DMS53 (cell line): Measurements from ENCODE around the gene PROB1.
"Not testable (repeated sequence)": the region's sequence is repeated elsewhere in the genome, so short reads cannot be mapped to it uniquely, and the experiment has no call there.

Experiments
- DNase-seq: peaks from one replicate; lab custom pipeline; 2025; lab: John Stamatoyannopoulos, UW

PROB1 gene

DNA sequence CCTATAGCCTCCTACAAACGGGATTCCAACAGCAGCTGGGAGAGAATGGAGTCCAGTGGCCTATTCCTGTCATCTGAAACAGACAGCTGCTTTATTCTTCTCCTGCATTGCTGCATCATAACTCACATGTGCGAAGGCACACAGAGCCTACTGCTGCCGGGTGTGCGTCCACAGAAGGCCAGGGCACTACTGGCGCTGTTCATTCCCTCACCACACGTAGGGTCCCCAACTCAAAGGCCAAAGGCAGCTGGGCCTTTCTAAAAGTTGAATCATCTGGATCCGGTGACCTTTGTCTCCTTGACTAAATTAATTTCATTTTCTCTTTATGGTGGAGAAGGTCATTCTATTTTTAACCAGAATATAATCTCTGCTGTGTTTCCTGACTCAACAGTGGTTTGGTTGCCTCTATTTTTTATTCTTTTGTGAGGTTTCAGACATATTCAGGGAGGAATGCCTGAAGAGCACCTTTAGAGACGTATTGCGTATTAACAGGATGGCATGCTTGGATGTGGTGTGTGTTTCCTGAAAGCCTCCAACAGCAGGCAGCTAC lies 19.8 kb upstream of the PROB1 start:
- no peak for DNase-seq

DNA sequence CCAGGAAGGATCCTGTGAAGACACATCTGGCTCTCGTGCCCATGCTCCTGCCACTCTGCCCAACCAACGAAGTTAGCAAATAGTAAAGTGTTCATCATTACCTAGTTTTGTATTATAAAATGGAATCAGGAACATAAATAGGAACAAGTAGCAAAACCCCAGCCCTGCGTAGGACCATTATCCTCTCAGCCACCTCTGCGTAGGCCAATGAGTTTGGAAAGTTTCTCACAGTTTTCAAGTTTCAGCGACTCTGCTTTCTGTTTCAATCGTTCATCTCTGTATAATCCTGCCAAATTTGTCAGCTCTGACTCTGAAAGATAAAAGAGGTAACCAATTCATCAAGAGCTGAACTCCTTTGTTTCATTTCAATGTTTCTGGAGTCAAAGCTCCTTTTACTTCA lies 19.1 kb upstream of the PROB1 start:
- DNase-seq = no peak

DNA sequence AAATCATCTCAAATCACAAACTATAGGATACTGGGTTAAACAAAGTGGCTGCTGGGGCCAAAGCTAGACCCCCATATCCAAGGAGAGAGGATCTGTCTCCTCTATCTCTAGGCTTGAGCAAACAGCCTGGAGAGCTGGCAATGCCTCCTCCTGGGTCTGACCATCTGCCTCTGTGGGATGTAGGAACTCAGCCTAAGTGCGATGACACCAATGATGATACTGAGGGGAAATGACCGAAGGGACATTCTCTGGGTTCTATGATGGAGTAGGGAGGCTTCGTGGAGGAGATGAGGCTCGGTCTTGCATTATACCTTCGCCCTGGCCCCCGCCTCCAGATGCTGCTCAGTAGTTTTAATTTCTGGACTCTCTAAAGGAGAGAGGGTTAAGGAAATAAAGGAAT lies 18.2 kb upstream of the PROB1 start:
- DNase-seq = no peak

DNA sequence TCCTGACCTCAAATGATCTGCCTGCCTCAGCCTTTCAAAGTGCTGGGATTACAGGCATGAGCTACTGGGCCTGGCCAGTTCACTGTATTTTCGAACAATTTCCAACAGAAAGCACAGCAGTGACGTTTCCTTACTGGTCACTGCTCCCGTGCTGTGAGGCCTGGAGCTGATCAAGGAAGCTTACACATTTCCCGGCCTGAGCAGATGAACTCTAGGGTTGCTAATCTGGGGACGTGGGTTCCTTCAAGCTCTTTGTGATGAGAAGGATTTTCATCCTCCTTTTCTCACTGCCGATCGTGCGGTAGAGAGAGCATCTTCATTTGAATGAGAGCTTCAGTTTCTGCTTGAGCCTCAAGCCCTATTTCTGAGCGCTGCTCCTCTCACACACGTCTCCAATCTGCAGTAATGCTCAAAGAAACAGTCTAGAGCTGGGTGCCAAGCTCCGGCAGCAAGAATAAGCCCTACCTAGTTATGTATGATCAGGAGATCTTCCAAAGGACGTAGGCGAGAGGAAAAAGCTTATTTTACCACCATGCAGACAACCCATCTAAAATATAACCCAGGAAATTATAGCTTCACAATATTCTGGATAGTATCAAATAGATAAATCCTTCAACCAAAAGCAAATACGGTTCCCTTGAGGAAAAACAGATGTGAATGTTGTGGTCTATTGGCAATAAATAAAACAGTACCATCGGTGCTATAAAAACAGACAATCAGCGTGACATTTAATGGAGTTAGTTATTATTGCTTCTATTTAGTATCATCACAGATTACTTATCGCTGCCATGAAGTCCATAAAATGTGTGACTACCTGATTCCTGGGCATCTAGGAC lies 16.3 kb upstream of the PROB1 start:
- DNase-seq = no peak

DNA sequence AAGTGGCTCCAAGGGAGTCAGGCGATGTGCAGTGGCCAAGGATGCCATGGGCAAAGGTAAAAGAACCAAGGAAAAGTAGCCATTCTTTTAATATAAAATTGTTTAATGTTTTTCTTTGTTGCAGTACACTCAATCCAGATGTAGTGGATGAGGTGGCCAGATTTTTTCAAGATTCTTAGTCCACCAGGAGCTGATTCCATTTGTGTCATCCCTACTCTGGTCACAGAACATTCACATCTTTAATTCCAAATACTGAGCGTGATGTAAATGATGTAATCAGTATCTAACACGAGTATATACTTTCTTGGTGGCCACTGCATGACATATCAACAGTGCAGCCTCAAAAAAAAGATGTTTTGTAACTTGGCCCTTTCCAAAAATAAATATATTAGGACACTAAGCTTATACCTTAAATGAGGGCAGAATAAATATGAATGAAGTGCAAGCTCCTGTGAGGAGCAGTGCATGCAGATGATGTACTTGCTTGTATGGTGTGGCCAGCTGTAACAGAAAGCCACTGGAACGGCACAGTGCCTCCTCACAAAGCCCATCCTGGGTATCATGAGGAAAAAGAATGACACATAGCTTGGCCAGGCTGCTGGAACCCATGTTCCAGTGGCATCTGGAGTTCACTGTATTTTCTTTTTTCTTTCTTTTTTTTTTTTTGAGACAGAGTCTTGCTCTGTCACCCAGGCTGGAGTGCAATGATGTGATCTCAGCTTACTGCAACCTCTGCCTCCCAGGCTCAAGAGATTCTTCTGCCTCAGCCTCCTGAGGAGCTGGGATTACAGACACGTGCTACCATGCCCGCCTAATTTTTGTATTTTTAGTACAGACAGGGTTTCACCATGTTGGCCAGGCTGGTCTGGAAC lies 15.5 kb upstream of the PROB1 start:
- no peak for DNase-seq

DNA sequence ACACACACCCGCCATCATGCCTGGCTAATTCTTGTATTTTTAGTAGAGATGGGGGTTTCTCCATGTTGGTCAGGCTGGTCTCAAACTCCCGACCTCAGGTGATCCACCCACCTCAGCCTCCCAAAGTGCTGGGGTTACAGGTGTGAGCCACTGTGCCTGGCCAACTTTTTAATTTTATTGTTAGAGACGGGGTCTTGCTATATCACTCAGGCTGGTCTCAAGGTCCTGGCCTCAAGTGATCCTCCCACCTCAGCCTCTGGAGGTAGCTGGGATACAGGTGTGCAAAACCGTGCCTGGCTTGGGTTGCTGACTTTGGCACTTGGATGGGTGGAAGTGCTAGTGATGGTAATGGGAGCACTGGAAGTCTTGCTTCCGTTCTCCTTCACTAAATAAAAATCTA lies 14.2 kb upstream of the PROB1 start:
- not testable (repeated sequence) for DNase-seq

DNA sequence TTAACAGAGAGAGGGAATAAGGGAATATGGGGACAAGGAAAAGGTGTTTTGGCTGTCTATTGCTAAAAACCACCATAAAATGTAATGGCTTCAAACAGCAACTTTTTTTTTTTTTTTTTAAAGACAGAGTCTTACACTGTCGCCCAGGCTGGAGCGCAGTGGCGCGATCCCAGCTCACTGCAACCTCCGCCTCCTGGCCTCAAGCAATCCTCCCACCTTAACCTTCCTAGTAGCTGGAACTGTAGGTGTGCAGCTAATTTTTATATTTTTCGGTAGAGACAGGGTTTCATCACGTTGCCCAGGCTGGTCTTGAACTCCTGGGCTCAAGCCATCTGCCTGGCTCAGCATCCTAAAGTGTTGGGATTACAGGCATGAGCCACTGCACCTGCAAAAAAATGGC lies 13.3 kb upstream of the PROB1 start:
- DNase-seq = no peak

DNA sequence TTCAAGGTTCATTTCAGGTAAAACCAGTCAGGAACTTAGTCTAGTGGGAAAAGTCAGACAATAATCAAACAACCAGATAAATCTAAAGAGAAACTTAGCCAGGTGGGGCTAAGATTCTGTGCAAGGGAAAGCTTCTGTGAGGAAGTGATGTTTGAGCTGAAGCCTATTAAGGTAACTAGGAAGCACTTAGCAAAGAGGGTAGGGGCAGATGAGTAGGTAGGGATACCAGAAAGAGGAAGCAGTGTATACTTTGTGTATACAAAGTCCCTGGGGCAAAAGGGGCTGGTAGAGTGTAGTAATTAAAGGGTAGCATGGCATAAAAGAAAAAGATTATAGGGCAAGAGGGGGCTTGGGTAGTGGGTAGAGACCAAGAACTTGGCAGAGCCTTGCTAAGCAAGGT lies 12.6 kb upstream of the PROB1 start:
- DNase-seq = no peak

DNA sequence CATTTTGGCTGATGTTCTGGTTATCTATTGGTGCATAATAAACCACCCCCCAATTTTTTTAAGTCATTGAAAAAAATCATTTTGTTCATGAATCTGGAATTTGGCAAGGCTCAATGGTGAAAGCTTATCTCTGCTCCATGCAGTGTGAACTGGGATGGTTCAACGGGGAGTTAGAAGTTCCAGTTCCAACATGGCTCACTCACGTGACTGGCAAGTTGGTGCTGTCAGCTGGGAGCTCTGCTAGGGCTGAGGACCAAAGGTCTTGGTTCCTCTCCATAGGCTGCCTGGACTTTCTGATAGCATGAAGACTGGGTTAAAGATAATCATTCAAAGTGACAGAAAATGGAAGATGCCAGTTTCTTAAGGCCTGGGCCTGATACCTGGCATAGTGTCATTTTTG lies 12.1 kb upstream of the PROB1 start:
- no peak for DNase-seq

DNA sequence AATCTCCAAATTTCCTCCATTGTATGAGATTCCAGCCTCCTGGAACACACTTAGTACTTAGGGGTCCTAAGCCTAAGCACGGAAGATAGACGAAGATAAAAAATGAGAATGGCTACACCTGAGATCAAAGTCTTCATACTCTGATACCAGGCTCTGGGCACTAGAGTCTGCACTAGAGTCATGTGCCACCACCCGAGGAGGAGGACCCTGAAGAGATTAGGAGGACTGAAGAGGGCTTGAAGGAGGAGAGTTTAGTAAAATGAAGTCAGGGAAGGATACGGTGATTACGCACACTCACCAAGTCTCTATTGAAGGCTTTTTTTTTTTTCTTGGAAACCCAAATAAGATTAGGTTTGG lies 9.6 kb upstream of the PROB1 start:
- peak; percentile 55 for DNase-seq

DNA sequence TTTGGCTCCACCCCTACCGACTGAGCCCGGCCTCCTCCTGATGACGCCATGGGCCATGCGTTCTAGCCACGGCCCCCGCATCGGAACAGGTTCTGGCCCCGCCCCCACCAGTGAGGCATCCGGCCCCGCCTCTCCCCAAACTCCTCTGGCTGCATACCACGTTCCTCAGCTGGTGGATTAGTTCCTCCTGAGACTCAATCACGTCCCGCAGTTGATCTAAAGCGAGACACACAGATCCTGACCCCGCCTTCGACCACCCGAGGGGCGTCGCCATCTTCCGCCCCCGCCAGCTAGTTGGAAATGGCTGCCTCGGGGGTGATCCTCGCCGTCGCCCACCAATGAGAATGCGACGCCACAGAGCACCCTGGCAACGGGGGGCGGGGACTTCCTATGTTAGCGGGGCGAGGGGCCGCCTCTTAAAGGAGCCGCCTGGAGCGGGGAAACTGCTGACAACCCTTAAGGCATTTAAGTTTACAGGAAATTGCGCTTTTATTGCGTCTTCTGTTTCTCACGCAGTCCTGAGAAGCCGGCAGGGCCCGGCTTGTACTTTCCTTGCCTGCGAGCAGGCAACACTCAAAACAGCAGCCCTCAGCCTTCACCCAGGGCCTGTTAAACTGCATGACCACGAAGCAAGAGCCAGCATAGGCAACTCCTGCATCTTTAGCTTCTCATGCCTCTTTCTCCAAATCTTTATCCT lies 9.0 kb upstream of the PROB1 start, which contains the start of gene SPATA24:
Gene SPATA24, minus strand, starts transcription at position 303 of the 697 bp plus-strand sequence. Its CDS starts 29 bp downstream, at position 274.
- DNase-seq = peak; percentile 98

DNA sequence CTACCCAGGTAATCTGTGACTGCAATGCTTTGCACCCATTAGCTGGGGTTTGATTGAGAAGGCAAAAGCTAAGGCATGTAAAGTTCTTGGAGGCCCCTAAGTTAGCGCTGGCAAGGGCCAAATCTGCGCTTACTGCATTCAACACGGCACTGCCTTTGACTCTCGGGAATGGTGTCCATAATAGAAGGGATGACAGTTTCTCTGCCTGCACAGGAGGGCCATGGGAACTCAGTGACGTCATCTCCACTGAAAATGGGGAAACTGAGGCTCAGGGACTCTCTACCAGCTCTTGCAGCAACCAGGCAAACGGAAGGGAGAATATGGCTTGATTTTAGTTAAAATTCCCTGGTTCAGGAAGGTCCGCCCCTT lies 8.5 kb upstream of the PROB1 start:
- DNase-seq = no peak

DNA sequence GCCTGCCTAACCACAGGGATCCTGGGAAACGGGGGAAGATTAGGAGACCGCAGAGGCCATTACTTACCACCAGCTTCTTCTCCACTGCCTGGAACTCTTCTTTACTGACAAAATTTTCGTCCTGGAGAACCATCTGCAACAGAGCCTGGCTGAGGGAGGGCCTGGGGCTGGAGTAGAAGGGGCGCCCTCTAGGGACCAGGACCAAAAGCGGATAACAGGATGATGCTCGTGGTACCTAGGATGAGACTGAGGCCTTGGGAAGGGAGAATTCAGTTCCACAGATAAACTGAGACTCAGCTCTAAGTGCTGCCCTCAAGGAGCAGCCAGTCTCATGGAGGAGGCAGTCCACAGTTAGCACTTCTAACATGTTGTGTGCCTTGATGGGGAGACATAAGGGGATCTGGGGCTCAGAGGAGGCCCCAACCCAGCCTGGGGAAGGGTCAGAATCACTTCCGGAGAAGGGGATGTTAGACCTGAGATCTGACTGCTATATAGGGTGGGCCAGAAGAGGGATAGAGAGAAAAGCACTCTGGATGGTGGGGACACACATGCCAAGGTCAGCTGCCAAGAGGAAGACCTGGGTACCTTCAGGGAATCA lies 7.8 kb upstream of the PROB1 start:
- peak; percentile 60 for DNase-seq

DNA sequence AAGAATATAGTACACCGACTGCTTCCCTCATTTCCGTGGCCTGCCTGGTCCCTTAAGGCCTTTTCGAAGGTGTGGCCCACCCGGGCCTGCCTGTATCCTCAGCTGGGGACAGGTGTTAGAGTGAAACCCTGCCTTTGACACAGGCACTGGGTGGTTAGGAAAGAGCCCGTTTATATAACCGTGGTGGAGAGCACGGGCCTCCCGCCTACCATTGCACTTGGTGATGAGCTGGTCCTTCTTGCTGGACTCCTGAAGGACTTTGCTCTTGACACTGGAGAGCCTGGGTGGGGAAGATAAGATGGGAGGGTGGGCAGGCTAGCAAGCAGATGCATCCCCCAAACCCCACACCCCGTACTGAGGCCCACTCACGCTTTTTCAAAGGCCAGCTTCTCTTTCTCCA lies 6.6 kb upstream of the PROB1 start:
- no peak for DNase-seq

DNA sequence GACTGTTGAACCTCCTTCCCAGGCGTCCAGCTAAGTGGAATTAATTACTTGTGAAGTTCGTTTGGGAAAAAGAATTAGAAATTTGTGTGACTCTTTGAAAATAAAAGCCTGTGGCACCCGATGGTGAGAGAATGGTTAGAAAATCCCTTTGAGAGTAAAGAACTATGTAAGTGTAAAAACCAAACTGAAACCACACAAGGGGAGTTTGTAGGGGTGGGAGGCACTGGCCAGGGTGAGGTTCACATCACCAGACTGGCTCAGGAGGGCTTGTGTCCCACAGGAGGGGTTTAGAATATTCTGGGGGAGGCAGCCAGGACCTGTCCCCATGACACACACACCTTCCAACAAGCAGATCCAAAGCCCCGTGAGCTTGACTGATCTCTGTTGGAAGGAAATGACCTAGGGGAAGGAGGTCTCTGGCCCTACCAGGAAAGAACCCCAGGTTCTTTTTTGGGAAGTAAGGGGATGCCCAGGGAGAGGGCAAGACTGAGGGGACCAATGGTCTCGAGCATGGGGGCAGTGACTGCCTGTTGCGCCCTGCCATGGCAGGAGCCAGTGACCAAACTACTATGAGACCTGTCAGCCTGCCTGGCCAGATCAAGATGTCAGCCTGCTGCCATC lies 4.7 kb upstream of the PROB1 start:
- no peak for DNase-seq

DNA sequence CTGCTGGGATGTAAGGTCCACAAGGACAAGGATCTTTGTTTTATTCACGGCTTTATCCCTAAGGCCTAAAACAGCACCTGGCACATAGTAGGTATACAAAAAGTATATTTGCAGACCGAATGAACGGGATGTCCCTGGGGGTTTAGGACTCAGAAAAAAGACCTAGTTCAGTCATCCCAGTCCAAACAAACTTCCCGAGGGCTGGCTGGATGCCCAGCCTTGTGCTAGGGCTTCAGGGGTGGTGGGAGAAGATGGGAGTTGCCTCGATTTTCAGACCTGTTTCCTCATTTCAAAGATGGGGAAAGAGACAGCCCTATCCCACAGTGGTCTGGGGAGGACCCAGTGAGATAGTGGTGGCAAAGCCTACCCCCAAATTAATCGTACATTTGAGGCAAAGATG lies 3.0 kb upstream of the PROB1 start:
- DNase-seq = no peak

DNA sequence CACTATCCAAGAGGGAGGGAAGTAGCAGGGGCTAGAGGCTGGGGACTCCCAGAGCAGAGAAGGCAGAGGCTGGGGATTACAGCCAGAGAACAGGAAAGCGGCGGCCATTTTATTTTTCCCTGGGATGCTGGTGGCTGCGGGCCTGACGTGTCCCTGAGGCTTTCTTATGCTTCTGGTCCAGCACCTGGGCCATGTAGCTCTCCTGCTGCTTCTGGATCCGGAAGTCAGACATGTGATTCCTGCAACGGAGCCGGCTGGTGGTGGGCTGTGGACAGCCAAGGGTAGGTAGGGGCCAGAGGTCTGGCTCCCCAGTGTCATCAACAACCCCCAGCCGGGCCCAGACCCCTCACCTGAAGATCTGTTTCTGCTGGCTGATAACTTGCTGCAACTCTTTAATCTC lies 1.8 kb upstream of the PROB1 start:
- no peak for DNase-seq

DNA sequence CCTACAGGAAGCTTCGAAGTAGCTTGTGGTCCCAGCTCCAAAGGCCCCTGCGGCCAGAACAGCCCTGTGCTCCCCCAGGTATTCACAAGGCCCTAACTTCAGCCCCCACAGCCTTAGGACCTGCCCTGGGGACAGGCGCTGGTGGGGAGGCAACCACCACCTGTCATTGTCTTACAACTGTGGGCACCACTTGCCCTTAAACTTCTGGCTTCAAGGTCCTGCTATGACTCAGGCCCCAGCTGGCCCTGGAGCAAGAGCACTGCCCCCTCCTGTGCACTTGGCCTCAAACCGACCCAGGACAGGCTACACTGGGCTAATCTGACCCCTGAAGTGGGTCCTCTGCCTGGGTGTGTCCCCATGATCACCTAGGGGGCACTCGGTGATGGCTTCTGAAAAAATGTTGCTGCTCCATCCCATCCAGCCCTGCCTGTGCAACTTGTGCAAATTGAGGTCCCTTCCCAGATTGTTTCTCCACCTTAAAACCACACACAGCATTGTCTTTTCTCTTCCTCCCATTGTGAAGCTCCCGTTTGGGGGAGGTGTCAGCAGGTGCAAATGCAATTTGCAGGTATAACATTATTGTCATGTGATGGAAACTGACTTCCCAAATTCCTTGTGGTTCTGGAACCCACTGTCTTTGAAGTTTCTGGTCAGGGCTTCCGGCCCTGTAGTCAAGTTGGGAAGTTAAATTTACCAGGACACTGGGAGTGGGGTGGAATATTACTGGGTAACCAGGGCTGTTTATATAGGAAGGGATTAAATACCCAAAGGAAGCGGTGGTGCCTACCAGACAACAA lies 1.1 kb upstream of the PROB1 start:
- DNase-seq = peak; percentile 17

DNA sequence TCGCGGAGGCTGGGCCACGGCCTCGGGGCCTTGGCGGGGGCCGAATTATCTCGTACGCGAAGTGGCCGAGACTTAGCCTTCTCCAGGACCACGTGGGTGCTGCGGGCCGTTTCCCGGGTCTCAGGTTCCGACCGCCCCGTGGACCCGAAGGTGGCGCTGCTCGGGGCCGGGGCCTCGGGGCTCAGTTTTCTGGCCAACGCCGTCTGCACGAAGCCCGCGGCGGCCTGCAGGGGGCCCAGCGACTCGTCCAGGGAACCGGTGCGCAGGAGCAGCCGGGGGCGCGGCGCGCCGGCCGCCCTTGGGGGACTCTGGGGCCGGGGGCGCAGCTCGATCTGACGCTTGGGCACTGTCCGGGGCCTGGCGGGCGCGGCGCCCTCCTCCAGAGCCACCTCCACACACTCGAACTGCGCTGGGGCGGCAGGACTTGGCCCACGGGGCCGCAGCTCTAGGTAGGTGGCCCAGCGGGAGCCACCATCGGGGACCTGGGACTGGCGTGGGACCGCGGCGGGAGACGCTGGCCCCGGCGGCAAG lies 716 bp downstream of the PROB1 start:
- peak; percentile 74 for DNase-seq

DNA sequence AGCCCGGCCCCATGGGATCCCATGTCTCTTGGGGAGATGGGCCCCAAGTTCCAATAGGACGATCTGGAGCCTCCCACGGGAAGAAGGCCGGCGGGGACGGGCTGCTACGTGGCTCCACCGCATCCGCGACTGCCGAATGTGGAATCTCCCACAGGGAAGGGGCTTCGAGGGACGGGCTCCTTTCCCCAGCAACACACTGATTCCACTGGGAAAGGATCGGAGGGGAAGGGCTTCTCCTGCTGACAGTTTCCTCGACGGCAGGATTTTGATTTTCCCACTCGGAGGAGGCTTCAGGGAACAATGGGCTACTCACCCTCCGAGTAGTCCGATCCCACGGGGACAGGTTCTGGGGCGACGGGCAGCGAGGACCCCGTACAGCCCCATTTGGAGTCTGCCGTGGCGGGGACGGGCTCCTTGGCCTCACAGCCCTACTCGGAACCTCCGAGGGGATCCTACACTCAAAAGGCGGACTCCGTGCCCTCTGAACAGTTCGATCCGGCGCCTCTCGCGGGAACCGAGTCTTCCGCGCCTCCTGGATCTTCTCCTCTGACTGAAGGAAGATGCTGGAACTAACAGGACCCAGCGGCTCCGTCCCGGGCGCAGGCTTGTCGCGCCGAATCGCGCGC lies 1.3 kb downstream of the PROB1 start:
- DNase-seq = no peak
